GM21360 (cell line): ENCODE measurements around the gene TBC1D14.

ENCODE experiments used
- ATAC-seq: cut with Tn5 transposase; IDR thresholded peaks from one replicate; pipeline ENCODE4 v1.9.1; 2021; ENCODE audit warnings: mild to moderate bottlenecking, moderate library complexity; ENCODE audit not compliant: unreplicated experiment

Gene TBC1D14

GRCh38 chr4:7034262-7035081, 124.8 kb downstream of the TBC1D14 start:
- no peak for ATAC-seq

DNA sequence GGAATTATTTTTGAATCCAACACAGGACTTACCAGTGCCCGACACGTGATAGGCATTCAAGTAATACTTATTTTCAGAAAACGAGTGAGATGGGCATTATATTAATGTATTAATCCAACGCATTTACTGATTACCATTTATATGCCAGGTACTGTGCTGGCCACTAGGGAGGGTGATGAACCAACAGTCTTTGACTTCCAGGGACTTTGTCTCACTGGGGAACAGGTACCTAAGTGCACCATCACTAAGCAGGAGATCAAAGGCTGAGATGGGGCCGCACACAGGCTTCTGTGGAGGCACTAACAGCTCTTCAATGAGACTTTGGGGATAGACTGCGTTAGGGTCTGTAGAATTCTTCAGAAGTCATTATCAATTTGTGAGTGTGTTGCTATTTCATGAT, 127.8 kb downstream of the TBC1D14 start:
- no peak for ATAC-seq

GRCh38 chr4:7040765-7041164, 131.1 kb downstream of the TBC1D14 start:
- ATAC-seq: no peak

DNA sequence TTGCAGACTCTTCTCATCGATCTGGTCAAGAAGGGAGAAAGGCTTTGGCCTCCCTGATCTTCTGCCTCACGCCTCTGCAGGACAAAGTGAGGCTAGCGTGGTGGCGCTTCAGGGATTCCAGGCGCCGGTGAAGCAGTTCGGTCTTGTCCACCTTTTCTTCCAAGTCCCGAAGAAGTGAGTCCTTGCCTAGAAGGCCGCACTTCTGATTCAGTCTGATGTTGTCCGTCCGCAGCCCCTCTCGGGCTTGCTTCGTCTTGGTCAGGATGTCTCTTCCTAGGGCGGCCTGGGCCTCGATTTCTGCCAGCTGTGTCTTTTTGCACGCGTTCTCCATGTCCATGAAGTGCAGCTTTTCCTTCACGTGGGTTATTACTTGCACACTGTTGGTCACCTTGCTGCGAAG, 131.6 kb downstream of the TBC1D14 start:
- no peak for ATAC-seq

GRCh38 chr4:7041801-7042502, 132.3 kb downstream of the TBC1D14 start:
- no peak for ATAC-seq

DNA sequence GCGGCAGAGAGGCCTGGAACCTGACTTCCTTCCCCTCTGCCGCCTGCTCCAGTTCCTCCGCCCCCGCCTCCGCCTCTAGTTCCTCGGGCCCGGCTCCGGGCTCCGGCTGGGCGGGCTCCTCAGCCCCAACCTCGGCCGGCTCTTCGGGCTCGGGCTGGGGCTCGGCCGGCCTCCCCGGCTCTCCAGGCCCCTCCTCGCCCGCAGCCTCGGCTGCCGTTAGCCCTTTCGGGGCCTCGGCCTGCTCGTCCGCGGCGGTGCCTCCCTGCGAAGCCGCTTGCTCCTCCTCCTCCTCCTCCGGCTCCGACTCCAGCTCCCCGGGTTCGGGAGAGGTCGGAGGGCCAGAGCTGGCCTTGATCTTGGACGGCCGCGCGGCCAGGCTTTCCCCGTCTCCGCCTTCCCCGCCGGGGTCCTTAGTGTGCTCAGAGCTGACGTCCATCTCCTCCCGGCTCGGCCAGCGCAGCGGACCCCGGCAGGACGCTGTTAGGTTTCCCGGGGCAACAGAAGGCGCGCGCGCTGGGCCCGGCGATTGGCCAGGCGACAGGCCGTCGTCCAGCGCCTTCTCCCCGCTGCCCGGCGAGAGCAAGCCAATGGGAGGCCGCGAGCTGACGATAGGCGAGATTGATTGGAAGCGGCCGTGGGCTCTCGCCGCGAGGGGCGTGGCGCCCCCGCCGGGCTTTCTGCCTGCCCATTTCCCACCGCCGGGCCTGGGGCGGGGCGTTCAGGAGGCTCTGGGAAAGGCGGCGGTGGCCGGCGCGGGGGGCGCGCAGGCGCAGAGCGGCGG, 133.1 kb downstream of the TBC1D14 start:
- ATAC-seq: peak; percentile 82

DNA sequence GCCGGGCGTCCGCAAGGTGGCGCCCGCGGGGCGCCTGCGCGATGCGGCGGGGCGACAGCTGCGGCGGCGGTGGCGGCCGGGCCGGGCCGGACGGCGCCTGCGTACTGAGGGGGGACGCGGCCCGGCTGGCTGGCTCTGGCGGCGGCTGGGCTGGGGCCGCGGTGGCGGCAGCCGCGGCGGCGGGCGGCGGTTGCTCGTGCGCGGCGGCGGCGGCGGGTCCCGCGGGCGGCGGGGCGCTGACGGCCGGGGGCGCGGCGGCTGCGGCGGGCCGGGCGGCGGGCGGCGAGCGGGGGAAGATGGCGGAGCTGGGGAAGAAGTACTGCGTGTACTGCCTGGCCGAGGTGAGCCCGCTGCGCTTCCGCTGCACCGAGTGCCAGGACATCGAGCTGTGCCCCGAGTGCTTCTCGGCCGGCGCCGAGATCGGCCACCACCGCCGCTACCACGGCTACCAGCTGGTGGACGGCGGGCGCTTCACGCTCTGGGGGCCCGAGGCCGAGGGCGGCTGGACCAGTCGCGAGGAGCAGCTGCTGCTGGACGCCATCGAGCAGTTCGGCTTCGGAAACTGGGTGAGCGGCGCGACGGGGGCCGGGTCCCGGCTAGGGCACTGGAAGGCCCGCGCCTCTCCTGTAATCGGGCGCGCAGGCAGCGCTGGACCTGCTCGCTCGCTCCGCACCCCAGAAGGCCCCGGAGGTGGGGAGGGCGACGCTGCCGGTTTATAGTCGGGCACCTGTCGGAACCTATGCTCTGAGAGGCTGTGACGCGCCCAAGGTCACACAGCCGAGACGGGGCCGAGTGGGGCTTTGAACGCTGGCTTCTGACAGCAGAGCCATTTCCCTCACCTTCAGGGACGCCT, 133.9 kb downstream of the TBC1D14 start, which contains the start of gene TADA2B:
Gene TADA2B (plus strand): TSS at position 89 of the 853 bp plus-strand sequence. CDS start 208 bp downstream, at position 297.
- ATAC-seq: peak; percentile 18

GRCh38 chr4:7044137-7044930, 134.7 kb downstream of the TBC1D14 start:
- no peak for ATAC-seq

DNA sequence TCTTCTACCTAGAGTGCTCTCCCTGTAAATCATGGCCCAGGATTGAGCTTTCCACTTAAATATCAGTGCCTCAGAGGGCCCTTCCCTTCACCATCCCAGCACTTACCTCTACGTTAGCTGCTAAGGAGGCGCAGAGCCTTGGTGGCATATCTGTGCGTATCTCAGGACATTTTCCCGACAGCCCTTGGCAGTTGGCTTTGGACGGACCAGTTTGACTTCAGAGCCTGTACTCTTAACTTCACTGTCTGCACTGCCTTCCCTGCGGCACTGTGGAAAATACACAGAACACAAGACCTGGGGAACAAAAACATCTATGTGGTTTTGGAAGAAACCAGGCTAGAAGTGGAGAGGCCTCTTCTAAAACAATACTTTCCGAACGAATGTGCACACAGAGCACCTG, 135.9 kb downstream of the TBC1D14 start:
- no peak for ATAC-seq

- peak; percentile 25 for ATAC-seq
Observed at GRCh38 chr4:7045961-7046921, 136.6 kb downstream of the TBC1D14 start.

DNA sequence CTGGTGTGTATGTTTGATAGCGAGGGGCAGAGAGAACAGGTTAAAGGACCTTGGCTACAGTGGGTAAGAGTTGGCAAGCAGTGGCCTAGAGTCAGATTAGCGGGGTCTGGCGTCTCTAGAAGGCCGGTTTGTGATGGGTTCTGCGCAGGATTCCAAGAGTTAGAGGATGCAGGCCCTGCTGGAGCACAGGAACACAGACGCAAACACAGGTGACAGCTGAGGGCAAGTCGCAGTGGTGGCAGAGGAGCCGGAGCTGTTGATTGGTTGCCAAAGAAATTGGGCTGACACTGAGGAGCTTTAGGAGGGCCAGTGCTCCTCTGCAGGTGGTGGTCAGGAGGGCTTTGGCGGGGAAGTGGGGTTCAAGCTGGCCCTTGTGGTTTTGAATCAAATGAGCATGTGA, 137.3 kb downstream of the TBC1D14 start:
- no peak for ATAC-seq

GRCh38 chr4:7048642-7049041, 139.0 kb downstream of the TBC1D14 start:
- ATAC-seq: no peak

DNA sequence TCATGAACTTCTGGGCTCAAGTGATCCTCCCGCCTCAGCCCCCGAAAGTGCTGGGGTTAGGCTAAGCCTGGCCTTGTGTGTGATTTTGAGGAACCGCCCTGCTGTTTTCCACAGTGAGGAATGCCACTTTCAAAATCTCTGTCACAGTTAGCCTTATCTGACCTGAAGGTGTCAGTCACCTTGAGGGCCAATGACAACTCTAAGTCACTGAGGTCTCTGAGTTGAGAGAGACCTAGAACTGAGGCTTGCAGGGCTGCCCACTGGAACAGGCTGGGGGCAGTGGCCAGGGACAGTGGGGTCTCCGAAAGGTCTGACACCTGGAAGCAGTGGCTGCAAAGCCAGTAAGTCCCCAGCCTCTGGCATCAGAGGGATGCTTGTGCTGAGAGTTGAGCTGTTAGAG, 139.7 kb downstream of the TBC1D14 start:
- no peak for ATAC-seq

- ATAC-seq: no peak
Observed at GRCh38 chr4:7049739-7050138, 140.1 kb downstream of the TBC1D14 start.

GRCh38 chr4:7050481-7051143, 141.0 kb downstream of the TBC1D14 start:
- ATAC-seq: no peak

DNA sequence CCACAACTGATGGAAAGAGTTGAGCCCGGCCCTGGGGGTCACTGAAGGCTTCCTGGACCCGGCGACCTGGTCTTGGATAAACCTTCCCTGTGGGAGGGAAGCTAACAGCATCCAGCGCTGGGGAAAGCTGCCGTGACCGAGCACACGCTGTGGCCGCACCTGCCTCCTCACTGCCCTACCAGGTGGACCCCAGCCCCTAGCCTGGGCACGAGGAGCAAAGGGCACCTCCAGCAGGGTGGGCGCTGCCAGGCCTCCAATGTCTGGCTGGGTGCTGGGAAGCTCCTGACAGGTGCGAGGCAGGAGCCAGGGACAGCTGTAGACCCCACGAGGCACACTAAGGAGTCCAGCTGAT, 141.5 kb downstream of the TBC1D14 start:
- ATAC-seq: no peak

DNA sequence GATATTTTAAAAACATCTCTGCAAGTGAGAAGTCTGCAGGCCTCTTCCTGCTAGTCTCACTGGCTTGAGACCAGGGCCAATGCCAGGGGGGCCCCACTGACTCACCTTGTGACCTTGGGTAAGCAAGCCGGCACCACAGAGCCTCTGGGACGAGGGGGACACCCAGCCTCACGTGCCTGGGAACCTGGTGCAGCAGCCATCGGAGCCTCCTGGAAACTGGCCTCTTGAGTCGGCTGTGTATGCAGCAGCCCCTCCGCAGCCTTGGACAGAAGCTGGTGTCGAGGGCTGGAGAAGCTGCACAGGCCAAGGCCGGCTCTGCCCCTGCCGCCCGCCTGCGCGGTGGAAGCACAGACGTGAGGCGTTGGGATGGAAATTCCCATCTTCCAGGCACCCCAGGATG, 142.3 kb downstream of the TBC1D14 start:
- ATAC-seq: no peak

DNA sequence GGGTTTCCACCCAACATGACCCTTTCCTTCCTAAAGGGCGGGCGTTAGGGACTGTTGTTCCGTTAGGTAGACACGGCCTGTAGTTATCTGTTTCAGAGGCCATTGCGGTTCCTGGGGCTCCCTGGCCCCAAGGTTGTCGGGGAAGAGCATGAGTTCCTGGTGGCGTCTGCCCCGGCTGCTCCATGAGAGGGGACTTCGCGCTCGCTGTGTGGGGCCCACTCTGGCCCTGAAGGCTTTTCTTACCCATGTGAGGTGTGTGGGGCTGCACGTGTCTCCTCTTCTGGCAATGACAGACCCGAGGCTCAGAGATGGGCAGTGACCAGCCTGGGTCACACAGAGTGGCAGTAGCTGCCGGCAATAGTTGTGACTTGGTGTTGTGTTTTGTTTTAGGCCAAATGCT, 142.7 kb downstream of the TBC1D14 start:
- no peak for ATAC-seq
